ENCODE measurements around the gene MMP8. TPM values are rescaled to one million over a fixed set of nuclear protein-coding genes. Genes with fewer than 3 reads are reported as not detected.

Gene MMP8, protein sequence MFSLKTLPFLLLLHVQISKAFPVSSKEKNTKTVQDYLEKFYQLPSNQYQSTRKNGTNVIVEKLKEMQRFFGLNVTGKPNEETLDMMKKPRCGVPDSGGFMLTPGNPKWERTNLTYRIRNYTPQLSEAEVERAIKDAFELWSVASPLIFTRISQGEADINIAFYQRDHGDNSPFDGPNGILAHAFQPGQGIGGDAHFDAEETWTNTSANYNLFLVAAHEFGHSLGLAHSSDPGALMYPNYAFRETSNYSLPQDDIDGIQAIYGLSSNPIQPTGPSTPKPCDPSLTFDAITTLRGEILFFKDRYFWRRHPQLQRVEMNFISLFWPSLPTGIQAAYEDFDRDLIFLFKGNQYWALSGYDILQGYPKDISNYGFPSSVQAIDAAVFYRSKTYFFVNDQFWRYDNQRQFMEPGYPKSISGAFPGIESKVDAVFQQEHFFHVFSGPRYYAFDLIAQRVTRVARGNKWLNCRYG
- not detected in 2 replicates for total RNA-seq (2014; rRNA removed; shearing (Covaris generic))
- not detected in 2 replicates for polyA plus RNA-seq (2016; fragmentation: Nextera tagmentation; extraction: Ambion mirVana)

DNA sequence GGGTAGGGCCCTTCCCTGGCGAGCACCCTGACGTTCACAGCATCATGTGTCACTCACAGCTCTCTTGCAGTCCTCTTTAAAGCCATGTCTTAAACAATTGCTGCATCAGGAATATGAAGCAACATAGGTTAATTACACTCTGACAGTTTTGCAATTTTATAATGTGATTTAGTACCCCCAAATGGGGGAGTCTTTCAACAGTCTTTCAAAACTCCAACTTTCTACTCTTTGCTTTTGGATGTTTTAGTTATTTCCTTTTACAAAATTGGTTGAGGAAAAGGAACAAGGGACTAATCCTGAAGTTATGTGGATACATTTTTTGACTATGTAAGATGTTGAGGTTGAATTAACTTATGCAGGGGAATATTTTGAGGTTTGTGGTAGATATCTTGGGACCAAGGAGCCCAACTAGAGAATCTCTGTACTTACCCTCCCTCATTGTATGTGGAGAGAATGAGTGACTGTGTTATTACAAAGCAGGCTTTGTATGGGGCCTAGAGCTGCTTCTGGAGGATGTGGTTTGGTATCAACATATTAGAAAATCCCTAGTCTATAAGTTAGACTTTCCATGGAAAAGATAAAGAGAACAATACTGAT is at the start of gene MMP8:
TSS of gene MMP8 (minus strand) at position 51 of the 597 bp plus-strand sequence. CDS start 99 bp downstream, outside the sequence.
- Histone ChIP-seq H3F3A (ENCODE audit: insufficient read depth) (peaks cover 14% of the 10 kb centered on the region; the same call in 1 of the 2 replicates), H3K4me3 (no peak within 1 kb of the TSS), H3K27me3 (replicated peaks; ENCODE audit: insufficient read depth) (no peaks in the 10 kb centered on the region), H2AFZ (peak within 1 kb of the TSS; percentile 5; the same call in 1 of the 2 replicates), H3K4me2 (ENCODE audit: unreplicated experiment) (no peak within 1 kb of the TSS), H3K9me2 (ENCODE audit: insufficient read depth) (no peaks in the 10 kb centered on the region), H3K36me3 (ENCODE audit: low read depth) (no peaks in the 10 kb centered on the region), H3K27ac (no peak within 1 kb of the TSS), H3K79me2 (ENCODE audit: insufficient read depth) (no peaks in the 10 kb centered on the region), H4K20me1 (ENCODE audit: insufficient read depth) (no peaks in the 10 kb centered on the region), H3K4me1 (ENCODE audit: insufficient read depth) (peaks cover 21% of the 10 kb centered on the region; the same call in 1 of the 2 replicates), H3K9me3 (ENCODE audit: low read depth) (no peaks in the 10 kb centered on the region), H3K9ac (no peak within 1 kb of the TSS)
- in situ Hi-C loops (cut with MboI) = no loop called here
- peak; percentile 37 for DNase-seq
- no peak for TF ChIP-seq EZH2 (IDR thresholded peaks at IDR 0.05; ENCODE audit: insufficient read depth, poor library complexity, severe bottlenecking)
- no peak for TF ChIP-seq EZH2phosphoT487 (IDR thresholded peaks at IDR 0.05; ENCODE audit: insufficient read depth, low read depth)
- 34 to 35% methylated on average over 2 of the region's 2 CpGs for WGBS, 2 experiments (ENCODE audit: low coverage in 1 of 2, low lambda C conversion rate in 2 of 2, missing lambda C conversion rate in 2 of 2)

DNA sequence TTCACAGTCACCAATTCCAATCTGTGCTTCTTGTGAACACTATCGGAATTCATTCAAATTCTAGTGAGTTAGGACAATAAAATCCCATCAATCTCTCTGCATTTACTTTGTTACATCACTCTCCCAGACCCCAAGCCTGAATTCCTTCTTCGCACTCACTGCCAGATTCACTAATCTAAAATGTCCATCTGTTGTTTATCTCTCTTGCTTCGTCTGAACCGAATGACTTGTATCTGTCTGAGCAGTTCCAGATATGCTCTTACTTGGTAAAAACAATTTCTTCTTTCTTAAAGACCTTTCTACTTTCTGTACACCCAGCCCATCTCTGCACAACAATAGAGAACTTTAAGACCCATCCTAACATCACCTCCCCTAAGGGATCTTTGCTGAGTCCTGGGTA is 48.6 kb upstream of the MMP8 start:
- no peaks in the 10 kb centered on the region for H3K9me2 ChIP-seq (ENCODE audit: insufficient read depth)

DNA sequence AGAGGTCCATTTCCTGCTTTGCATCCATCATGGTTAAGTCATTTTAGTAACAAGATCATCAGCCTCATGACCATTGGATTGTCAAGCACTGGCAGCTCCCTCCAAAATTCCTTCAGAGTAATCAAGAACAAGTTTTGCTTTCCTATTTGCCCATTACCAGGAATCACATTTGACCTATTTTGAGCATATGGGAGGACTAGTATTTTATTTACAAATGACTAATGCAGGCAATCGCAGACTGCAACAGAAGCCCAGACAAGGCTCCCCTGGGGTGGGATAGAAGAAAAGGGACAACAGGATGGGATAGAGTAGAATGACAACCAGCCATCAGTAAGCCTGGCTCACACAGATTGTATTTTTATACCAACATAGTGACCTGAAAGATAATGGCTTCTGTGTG is 46.6 kb upstream of the MMP8 start:
- Histone ChIP-seq H3K79me2 (ENCODE audit: insufficient read depth) (no peaks in the 10 kb centered on the region), H3K9ac (no peak overlapping the region), H3K36me3 (ENCODE audit: low read depth) (no peaks in the 10 kb centered on the region), H2AFZ (no peak overlapping the region), H3K9me3 (ENCODE audit: low read depth) (no peaks in the 10 kb centered on the region), H3K27ac (no peak overlapping the region), H3K4me1 (ENCODE audit: insufficient read depth) (no peaks in the 10 kb centered on the region), H3K4me3 (no peak overlapping the region), H3K9me2 (ENCODE audit: insufficient read depth) (no peaks in the 10 kb centered on the region), H3K27me3 (replicated peaks; ENCODE audit: insufficient read depth) (no peaks in the 10 kb centered on the region), H3F3A (ENCODE audit: insufficient read depth) (no peaks in the 10 kb centered on the region), H3K4me2 (ENCODE audit: unreplicated experiment) (no peak overlapping the region), H4K20me1 (ENCODE audit: insufficient read depth) (no peaks in the 10 kb centered on the region)
- 15 to 18% methylated on average over 1 of the region's 1 CpG for WGBS, 2 experiments (ENCODE audit: low coverage in 1 of 2, low lambda C conversion rate in 2 of 2, missing lambda C conversion rate in 2 of 2)
- in situ Hi-C loops (cut with MboI) = no loop called here
- TF ChIP-seq EZH2phosphoT487 (IDR thresholded peaks at IDR 0.05; ENCODE audit: insufficient read depth, low read depth) = no peak
- TF ChIP-seq EZH2 (IDR thresholded peaks at IDR 0.05; ENCODE audit: insufficient read depth, poor library complexity, severe bottlenecking) = no peak
- DNase-seq = no peak

More for the DNA sequence above, 48.6 kb upstream of the MMP8 start:
- in situ Hi-C loops (cut with MboI) = no loop called here
- Histone ChIP-seq H3K4me3 (no peak overlapping the region), H3K27ac (no peak overlapping the region), H3K4me1 (ENCODE audit: insufficient read depth) (no peaks in the 10 kb centered on the region), H3K4me2 (ENCODE audit: unreplicated experiment) (no peak overlapping the region), H3K9me3 (ENCODE audit: low read depth) (no peaks in the 10 kb centered on the region), H3K36me3 (ENCODE audit: low read depth) (no peaks in the 10 kb centered on the region), H3K9ac (no peak overlapping the region), H2AFZ (no peak overlapping the region), H4K20me1 (ENCODE audit: insufficient read depth) (no peaks in the 10 kb centered on the region), H3K27me3 (replicated peaks; ENCODE audit: insufficient read depth) (no peaks in the 10 kb centered on the region), H3K79me2 (ENCODE audit: insufficient read depth) (no peaks in the 10 kb centered on the region), H3F3A (ENCODE audit: insufficient read depth) (no peaks in the 10 kb centered on the region)
- no peak for TF ChIP-seq EZH2 (IDR thresholded peaks at IDR 0.05; ENCODE audit: insufficient read depth, poor library complexity, severe bottlenecking)
- TF ChIP-seq EZH2phosphoT487 (IDR thresholded peaks at IDR 0.05; ENCODE audit: insufficient read depth, low read depth) = no peak
- no peak for DNase-seq
- 82 to 87% methylated on average over 4 of the region's 4 CpGs for WGBS, 2 experiments (ENCODE audit: low coverage in 1 of 2, low lambda C conversion rate in 2 of 2, missing lambda C conversion rate in 2 of 2)

DNA sequence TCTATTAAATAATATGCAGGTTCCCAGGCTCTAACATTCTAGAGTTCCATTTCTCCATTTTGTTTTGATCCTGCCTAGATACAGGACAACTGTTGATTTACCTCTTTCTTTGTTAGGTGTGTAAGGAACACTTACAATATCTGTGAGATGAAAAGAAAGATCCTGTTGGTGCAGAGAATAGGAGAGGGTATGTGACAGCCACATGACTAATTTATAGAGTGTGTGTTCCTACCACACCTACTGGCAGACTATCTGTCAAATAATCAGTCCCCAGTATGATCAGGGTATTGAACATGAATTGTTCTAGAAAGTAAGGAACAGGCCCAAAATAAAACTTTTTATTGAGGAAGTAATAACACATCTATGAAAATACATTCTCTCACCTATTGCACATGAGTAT is 45.4 kb upstream of the MMP8 start:
- no peak overlapping the region for H3K9ac ChIP-seq
- no peak overlapping the region for H3K4me2 ChIP-seq (ENCODE audit: unreplicated experiment)
- no peaks in the 10 kb centered on the region for H3K27me3 ChIP-seq (replicated peaks; ENCODE audit: insufficient read depth)
- no peaks in the 10 kb centered on the region for H3K4me1 ChIP-seq (ENCODE audit: insufficient read depth)
- H3K9me2 ChIP-seq (ENCODE audit: insufficient read depth) = no peaks in the 10 kb centered on the region
- H3K4me3 ChIP-seq = no peak overlapping the region
- no peaks in the 10 kb centered on the region for H3K9me3 ChIP-seq (ENCODE audit: low read depth)
- TF ChIP-seq EZH2phosphoT487 (IDR thresholded peaks at IDR 0.05; ENCODE audit: insufficient read depth, low read depth) (no peak), EZH2 (IDR thresholded peaks at IDR 0.05; ENCODE audit: insufficient read depth, poor library complexity, severe bottlenecking) (no peak)
- H2AFZ ChIP-seq = no peak overlapping the region
- H3F3A ChIP-seq (ENCODE audit: insufficient read depth) = no peaks in the 10 kb centered on the region
- DNase-seq = no peak
- H3K27ac ChIP-seq = no peak overlapping the region
- no peaks in the 10 kb centered on the region for H4K20me1 ChIP-seq (ENCODE audit: insufficient read depth)
- in situ Hi-C loops (cut with MboI) = no loop called here
- H3K36me3 ChIP-seq (ENCODE audit: low read depth) = no peaks in the 10 kb centered on the region
- no peaks in the 10 kb centered on the region for H3K79me2 ChIP-seq (ENCODE audit: insufficient read depth)
